MV-4-11 (cell line): ENCODE measurements around the gene ABCD1.

Source experiments
- DNase-seq: peaks from one replicate; lab custom pipeline; 2025; lab: John Stamatoyannopoulos, UW

Gene ABCD1

GRCh38 chrX:153773741-153774575, 49.3 kb downstream of the ABCD1 start:
- DNase-seq = no peak

- DNase-seq = no peak
These were observed 50.1 kb downstream of the ABCD1 start for GRCh38 chrX:153774576-153775292.

- no peak for DNase-seq
These were observed 50.9 kb downstream of the ABCD1 start for GRCh38 chrX:153775293-153776119.

DNA sequence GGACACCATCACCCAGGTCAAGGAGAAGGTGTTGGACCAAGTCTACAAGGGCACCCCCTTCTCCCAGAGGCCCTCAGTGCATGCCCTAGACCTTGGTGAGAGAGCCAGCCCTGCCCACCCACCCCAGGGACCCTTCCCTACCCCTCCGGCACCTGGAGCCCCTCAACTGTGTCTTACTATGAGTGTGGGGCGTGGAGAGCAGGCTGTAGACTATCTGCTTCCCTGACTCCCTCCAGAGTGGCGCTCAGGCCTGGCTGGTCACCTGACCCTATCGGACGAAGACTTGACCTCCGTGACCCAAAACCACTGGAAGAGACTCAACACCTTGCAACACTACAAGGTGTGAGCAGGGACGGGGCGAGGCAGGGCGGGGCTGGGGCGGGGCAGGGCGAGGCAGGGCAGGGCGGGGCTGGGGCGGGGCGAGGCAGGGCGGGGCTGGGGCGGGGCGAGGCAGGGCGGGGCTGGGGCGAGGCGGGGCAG, 51.5 kb downstream of the ABCD1 start:
- no peak for DNase-seq

GRCh38 chrX:153776611-153777045, 52.0 kb downstream of the ABCD1 start:
- DNase-seq = no peak

DNA sequence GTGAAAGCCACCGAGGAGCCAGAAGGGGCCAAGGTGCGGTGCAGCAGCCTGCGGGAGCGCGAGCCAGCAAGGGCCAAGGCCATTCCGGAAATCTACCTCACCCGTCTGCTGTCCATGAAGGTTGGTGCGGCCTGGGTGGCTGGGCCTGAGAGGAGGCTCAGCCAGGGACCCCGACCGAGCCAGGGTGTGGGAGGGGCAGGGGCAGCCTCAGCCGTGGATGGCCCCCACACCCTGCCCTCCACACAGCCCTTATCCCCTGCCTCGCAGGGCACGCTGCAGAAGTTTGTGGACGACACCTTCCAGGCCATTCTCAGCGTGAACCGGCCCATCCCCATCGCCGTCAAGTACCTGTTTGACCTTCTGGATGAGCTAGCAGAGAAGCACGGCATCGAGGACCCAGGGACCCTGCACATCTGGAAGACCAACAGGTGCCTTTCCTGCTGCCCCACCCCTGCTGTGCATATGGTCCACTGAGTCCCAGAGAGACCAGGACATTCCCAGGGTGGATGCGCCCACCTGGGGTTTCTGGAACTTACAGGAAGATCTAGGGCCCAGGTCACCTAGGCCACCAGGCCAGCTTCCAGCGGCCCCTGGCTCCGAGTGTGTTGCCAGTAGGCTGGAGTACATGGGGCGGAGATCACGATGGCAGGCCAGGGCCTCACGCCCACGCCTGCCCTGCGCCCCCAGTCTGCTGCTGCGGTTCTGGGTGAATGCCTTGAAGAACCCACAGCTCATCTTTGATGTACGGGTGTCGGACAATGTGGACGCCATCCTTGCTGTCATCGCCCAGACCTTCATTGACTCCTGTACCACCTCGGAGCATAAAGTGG, 52.8 kb downstream of the ABCD1 start:
- no peak for DNase-seq

- no peak for DNase-seq
These were observed 53.5 kb downstream of the ABCD1 start for GRCh38 chrX:153778181-153778580.

DNA sequence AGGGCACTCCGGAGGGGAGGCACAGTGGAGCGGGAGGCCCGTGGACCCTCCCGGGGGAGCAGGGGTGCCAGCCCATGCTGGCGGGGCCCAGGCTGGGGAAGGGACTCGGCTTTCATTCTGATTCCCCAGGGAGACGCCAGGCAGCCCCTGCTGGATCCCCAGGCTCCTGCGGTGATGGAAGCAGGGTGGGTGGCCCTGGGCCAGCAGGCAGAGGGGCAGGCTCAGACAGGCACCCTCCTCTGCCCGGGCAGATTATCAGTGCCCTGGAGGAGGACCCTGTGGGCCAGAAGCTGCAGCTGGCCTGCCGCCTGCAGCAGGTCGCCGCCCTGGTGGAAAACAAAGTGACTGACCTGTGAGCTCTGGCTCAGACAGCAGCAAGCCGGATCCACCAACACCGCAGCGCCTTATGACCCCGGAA, 54.0 kb downstream of the ABCD1 start:
- DNase-seq = peak; percentile 17

GRCh38 chrX:153779891-153780677, 55.4 kb downstream of the ABCD1 start:
- DNase-seq = peak; percentile 8

DNA sequence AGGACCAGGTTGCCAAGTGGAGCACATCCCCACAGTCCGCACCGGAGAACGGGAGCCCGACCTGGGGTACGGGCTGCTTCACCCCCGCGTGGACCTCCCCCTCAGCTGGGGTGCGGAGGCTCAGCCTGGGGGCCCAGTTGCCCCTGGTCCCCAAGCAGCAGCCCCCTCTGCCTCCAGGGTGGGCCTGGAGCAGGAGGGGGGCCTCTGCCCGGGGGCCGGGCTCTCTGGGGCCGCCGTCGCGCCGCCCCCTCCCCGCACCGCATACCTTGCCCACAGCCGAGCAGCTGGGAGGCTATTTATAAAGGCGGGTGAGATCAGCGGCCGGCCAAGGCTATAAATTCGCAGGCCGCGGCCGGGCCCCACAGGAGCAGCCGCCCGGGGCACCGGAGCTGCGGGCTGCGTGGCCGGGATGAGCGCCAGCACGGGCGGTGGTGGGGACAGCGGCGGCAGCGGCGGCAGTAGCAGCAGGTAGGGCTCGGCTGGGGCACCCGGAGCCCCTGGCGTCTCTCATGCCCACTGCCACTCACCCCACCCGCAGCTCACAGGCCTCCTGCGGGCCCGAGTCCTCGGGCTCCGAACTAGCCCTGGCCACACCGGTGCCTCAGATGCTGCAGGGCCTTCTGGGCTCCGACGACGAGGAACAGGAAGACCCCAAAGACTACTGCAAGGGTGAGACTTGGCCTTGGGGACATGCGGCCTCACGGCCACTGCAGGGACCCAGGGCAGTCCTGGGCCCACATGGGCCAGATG, 56.2 kb downstream of the ABCD1 start, which contains the start of gene SRPK3:
Gene SRPK3 (plus strand): TSS at position 364 of the 750 bp plus-strand sequence. CDS start 46 bp downstream, at position 410.
- no peak for DNase-seq

GRCh38 chrX:153781428-153782047, 56.9 kb downstream of the ABCD1 start:
- DNase-seq = no peak

- no peak for DNase-seq
These were observed 57.7 kb downstream of the ABCD1 start for GRCh38 chrX:153782313-153782712.

DNA sequence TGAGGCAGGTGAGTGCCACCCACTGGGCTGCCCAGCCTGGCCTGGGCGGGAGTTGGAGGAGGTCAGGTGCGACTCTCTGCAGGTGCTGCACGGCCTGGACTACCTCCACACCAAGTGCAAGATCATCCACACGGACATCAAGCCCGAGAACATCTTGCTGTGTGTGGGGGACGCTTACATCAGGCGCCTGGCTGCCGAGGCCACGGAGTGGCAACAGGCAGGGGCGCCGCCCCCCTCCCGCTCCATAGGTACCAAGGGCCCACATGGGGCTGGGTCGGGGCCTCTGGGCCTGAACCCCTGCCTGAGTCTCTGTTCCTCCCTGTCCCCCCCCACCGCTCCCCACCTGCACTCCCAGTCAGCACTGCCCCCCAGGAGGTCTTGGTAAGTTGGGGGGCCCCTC, 58.2 kb downstream of the ABCD1 start:
- DNase-seq = no peak

DNA sequence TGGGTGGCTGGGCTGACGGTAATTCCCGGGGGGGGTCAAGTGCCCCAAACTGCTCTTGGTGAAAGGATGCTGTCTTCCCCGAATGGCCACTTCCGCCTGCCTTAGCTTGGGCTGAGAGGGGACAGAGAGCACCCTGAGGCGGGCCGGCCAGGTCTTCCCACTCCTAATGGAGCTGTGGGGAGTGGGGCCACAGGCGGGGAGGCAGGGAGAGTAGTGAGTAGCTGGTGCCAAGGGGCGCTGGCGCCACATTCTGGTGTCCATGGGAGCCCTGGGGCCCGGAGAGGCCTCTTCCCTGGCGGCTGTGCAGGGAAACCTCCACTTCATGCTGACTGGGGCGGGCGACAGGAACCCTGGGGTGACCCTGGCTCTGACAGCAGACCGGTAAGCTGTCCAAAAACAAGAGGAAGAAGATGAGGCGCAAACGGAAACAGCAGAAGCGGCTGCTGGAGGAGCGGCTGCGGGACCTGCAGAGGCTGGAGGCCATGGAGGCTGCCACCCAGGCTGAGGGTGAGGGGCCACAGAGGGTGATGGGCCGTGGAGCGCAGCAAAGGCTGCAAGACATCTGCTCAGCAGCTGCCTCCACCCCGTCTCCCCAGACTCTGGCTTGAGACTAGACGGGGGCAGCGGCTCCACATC, 58.8 kb downstream of the ABCD1 start:
- no peak for DNase-seq

GRCh38 chrX:153784325-153784967, 59.8 kb downstream of the ABCD1 start:
- DNase-seq = no peak

GRCh38 chrX:153786669-153787068, 62.0 kb downstream of the ABCD1 start:
- no peak for DNase-seq

DNA sequence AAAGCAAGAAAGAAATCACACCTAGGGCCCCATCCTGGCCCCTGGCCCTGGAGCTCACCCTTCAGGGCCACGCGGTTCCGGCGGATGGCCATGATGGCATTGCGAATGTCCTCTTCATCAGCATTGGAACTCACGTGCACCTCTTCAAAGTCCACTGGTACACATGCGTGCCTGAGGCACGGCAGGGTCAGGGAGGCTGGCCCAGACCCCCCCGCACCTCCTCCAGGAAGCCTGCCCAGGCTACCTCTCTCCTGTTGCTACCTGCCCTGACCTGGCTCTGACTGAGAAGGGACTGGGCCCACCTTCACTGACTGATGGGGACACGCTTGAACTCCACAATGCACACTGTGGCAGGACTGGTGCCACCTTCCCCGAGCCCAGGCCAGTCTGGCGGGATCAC, 65.0 kb downstream of the ABCD1 start:
- no peak for DNase-seq
